Adrenal gland (tissue), 12 donors: ENCODE measurements around the gene NCK2. TPM values are rescaled to one million over a fixed set of nuclear protein-coding genes. Genes with fewer than 3 reads are reported as not detected.

ENCODE experiments used
- DNase-seq, 7 donors: peaks; one replicate each; pipeline ENCODE4 v3.0.0-alpha.2; 2019 to 2020
- H3K27ac ChIP-seq, 5 donors: fragments of 200-600 bp; sonication (generic) in 4 of 5; 1 replicate in 3 of 5; 2 replicates in 2 of 5; pipeline versions ENCODE4 v1.5.1 to v1.8.0; 2016 to 2020; ENCODE audit warnings: mild to moderate bottlenecking in 1 of 5
- H3K27me3 ChIP-seq: fragments of 200-600 bp; 2 replicates; pipeline ENCODE4 v1.8.0; 2021
- H3K36me3 ChIP-seq, 2 donors: fragments of 200-600 bp; replicated peaks in 1 of 2; 1 replicate in 1 of 2; 2 replicates in 1 of 2; pipeline versions ENCODE4 v1.5.1 to v1.8.0; 2018 to 2022
- H3K4me1 ChIP-seq, 2 donors: fragments of 200-600 bp; replicated peaks in 1 of 2; 1 replicate in 1 of 2; 2 replicates in 1 of 2; pipeline versions ENCODE4 v1.5.1 to v1.8.0; 2018 to 2021
- H3K4me3 ChIP-seq, 4 donors: fragments of 200-600 bp; sonication (generic) in 3 of 4; one replicate each; pipeline ENCODE4 v1.5.1; 2016 to 2018
- H3K9me3 ChIP-seq, 3 donors: fragments of 200-600 bp; sonication (generic) in 1 of 3; replicated peaks in 1 of 3; 1 replicate in 2 of 3; 2 replicates in 1 of 3; pipeline versions ENCODE4 v1.5.1 to v1.8.0; 2016 to 2021
- POLR2A ChIP-seq, 2 donors: fragments of 450-650 bp; IDR thresholded peaks; one replicate each; pipeline ENCODE4 v1.6.1; 2017; ENCODE audit warnings: antibody characterized with exemption in 2 of 2, mild to moderate bottlenecking in 2 of 2, moderate library complexity in 1 of 2
- WGBS, 4 donors: extraction: QIAGEN DNeasy Blood & Tissue Kit in 2 of 4; methylation state at CpG; one replicate each; pipeline versions ENCODE4 v1.1.5 to v1.1.7; 2013 to 2017; 5-methylcytosine and 5-hydroxymethylcytosine counted together
- intact Hi-C, 2 donors: fragments of 100-400 bp; cut with DNase I; formaldehyde crosslinking; loops; one replicate each; pipeline versions ENCODE4 v1.14.1 to v1.15.0; 2022 to 2023
- polyA plus RNA-seq, 3 donors: library from polyadenylated mRNA; stranded (reverse); fragments of 200-250 nt in 2 of 3; fragments of 350-450 nt in 1 of 3; fragmentation: Illumina TruSeq in 1 of 3; extraction: RNeasy Lipid Tissue Mini Kit (QIAGEN cat#74804) in 1 of 3; gene quantifications; one replicate each; pipeline ENCODE4 v1.2.3, GENCODE V29; 2013 to 2014
- total RNA-seq, 9 donors: library from RNA; depleted of rRNA in 4 of 9; stranded (reverse); fragments of >200 nt in 4 of 9; fragments of 120-200 nt in 1 of 9; fragmentation: NEBNext Ultra II Directional in 1 of 9; extraction: Animal tissue kit (Norgen Biotek cat#: 25700) in 1 of 9; gene quantifications; one replicate each; pipeline versions ENCODE4 v1.1.0 to v1.2.4, GENCODE V29; 2013 to 2023
- TF ChIP-seq, protein P1 (sequence below), 6 experiments: fragments of 450-650 bp in 4 of 6; fragments of 200-600 bp in 2 of 6; sonication (generic) in 1 of 6; IDR thresholded peaks; 1 replicate in 5 of 6; 2 replicates in 1 of 6; pipeline versions ENCODE4 v1.5.1 to v1.8.0; 2016 to 2021; ENCODE audit warnings: antibody characterized with exemption in 6 of 6, mild to moderate bottlenecking in 2 of 6, moderate library complexity in 1 of 6
- donor health status: healthy with polysubstance abuse.
- donor health status: Bipolar disorder and iron deficiency.
- donor health status: DM: yes; HTN: yes; CAD: no.
- donor health status: DM: no; HTN: no; CAD: no.
- donor health status: DM: no; HTN: no; CAD: no.
- donor health status: DM: yes; HTN: yes; CAD: no.

The NCK2 gene
- total and polyA plus RNA-seq, 12 donors = 13.7 to 56.0 (median 37.3) TPM

DNA sequence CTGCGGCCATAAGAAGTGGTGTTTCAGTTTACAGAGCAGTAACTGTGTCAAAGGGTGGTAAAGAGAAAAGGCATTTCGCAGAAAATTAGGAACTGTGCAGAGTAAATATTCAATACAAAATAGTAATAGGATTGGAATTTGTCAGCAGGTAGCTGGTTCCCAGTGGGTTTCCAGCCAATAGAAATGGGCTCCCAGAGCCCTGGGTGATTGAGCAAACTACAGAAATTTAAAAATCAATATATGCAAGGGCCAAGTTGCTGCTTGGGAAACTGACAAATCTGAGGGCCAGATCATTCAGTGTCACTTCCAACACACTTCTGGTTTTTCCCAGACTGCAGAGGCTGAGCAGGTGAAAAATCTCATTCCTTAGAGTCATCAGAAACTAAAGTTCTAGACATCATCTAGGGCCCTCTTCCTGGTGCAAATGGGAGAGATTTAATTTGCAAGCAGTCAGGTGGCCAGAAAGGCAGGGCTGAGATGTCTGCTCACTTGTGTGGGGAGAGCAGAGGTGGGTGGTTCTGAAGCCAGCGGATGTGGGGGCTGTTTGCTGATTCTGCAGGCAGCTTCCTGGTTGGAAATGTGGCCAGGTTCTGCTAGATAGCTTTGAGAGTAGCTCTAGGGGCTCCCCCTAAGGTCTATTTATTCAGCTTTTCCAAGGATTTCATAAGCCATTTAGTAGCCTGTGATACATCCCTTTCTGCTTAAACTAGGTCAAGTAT, 182.4 kb downstream of the NCK2 start:
- no peaks in the 10 kb centered on the region for H3K4me1 ChIP-seq
- TF ChIP-seq, protein P1, sequence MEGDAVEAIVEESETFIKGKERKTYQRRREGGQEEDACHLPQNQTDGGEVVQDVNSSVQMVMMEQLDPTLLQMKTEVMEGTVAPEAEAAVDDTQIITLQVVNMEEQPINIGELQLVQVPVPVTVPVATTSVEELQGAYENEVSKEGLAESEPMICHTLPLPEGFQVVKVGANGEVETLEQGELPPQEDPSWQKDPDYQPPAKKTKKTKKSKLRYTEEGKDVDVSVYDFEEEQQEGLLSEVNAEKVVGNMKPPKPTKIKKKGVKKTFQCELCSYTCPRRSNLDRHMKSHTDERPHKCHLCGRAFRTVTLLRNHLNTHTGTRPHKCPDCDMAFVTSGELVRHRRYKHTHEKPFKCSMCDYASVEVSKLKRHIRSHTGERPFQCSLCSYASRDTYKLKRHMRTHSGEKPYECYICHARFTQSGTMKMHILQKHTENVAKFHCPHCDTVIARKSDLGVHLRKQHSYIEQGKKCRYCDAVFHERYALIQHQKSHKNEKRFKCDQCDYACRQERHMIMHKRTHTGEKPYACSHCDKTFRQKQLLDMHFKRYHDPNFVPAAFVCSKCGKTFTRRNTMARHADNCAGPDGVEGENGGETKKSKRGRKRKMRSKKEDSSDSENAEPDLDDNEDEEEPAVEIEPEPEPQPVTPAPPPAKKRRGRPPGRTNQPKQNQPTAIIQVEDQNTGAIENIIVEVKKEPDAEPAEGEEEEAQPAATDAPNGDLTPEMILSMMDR (IDR thresholded peaks at IDR 0.05) = no peak
- no peak for TF ChIP-seq POLR2A (IDR thresholded peaks at IDR 0.05)
- no peaks in the 10 kb centered on the region for H3K9me3 ChIP-seq
- DNase-seq = peak in 1 of 7 donors; percentile 49
- no peaks in the 10 kb centered on the region for H3K36me3 ChIP-seq
- no peak overlapping the region for H3K27ac ChIP-seq
- H3K4me3 ChIP-seq = no peak overlapping the region
- WGBS, 4 donors = 90 to 94% (median 94%) methylated on average over 3 of the region's 3 CpGs
- H3K27me3 ChIP-seq = no peaks in the 10 kb centered on the region
- intact Hi-C loops = no loop called here

DNA sequence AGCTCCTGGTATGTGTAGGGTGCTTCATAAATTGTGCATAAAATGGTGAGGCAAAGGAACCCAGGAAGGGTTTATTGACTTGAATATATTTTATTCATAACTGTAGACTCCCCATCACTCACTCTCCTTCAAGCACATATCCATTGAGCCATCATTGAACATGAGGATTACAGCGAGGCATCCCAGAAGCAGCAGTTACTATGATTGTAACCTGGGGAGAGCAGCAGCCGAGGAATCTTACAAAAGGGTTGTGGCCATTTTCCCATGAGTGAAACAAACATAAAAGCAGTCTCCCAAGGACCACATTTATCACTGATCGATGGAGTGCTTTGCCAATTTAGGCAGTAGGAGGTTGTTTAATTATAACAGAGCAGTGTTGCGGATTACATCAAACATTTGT, 183.4 kb downstream of the NCK2 start:
- Histone ChIP-seq H3K27ac (no peak overlapping the region), H3K36me3 (no peaks in the 10 kb centered on the region), H3K4me1 (no peaks in the 10 kb centered on the region), H3K9me3 (no peaks in the 10 kb centered on the region), H3K27me3 (no peaks in the 10 kb centered on the region), H3K4me3 (no peak overlapping the region)
- DNase-seq = no peak
- intact Hi-C loops = no loop called here
- TF ChIP-seq POLR2A (IDR thresholded peaks at IDR 0.05) = no peak
- TF ChIP-seq, protein P1 (IDR thresholded peaks at IDR 0.05) = no peak
- 86 to 92% (median 91%) methylated on average over 4 of the region's 4 CpGs for WGBS, 4 donors

DNA sequence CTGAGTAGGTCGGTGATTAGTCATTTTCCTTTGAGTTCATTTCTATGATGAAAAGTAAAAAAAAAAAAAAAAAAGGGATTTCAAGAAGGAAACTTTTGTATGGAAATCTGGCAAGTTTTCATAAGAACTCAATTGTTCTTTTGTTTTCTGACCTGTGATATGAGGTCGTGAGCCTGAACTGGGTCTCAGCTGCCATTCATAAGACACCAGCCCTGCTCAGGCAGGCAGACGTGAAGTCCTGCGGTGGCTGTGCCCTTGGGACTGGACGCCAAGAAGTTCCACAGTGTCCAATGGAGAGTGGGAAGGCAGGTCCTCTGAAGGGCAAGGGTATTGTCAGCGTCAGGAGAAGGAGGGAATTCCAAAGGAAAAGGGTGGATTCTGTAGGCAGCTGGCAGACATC, 183.9 kb downstream of the NCK2 start:
- H3K36me3 ChIP-seq = no peaks in the 10 kb centered on the region
- intact Hi-C loops = no loop called here
- H3K9me3 ChIP-seq = no peaks in the 10 kb centered on the region
- DNase-seq = no peak
- no peaks in the 10 kb centered on the region for H3K4me1 ChIP-seq
- H3K4me3 ChIP-seq = no peak overlapping the region
- no peak overlapping the region for H3K27ac ChIP-seq
- no peaks in the 10 kb centered on the region for H3K27me3 ChIP-seq
- no peak for TF ChIP-seq POLR2A (IDR thresholded peaks at IDR 0.05)
- TF ChIP-seq, protein P1 (IDR thresholded peaks at IDR 0.05) = no peak
- 76 to 90% (median 80%) methylated on average over 6 of the region's 6 CpGs for WGBS, 4 donors

DNA sequence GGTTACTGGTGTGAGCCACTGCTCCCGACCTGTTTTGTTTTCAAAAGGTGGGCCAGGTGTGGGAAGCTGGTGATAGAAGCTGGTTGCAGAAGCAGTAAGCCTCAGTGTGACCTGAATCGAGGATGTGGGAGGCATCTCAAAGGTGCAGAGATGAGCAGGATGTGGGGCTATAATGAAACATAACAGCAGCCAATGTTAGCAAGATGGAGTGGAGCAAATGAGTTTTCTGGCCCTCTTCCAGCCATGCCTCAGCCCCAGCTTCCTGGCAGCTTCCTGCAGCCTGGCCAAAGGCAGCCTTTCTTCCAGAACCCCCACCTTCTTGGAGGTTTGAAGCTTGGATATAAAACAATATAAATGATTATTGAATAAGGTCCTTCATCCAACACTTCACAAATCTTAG, 184.8 kb downstream of the NCK2 start:
- Histone ChIP-seq H3K4me3 (no peak overlapping the region), H3K4me1 (no peaks in the 10 kb centered on the region), H3K27me3 (no peaks in the 10 kb centered on the region), H3K9me3 (no peaks in the 10 kb centered on the region), H3K27ac (no peak overlapping the region), H3K36me3 (no peaks in the 10 kb centered on the region)
- 62 to 79% (median 74%) methylated on average over 2 of the region's 2 CpGs for WGBS, 4 donors
- DNase-seq = peak in 1 of 7 donors; percentile 7
- TF ChIP-seq POLR2A (IDR thresholded peaks at IDR 0.05) = no peak
- TF ChIP-seq, protein P1 (IDR thresholded peaks at IDR 0.05) = no peak
- intact Hi-C loops = no loop called here
